GM18499 (cell line): Measurements from ENCODE around the gene GUCD1.
"Not testable (repeated sequence)": the region's sequence is repeated elsewhere in the genome, so short reads cannot be mapped to it uniquely, and the experiment has no call there.

ENCODE experiments used
- ATAC-seq: cut with Tn5 transposase; IDR thresholded peaks from one replicate; pipeline ENCODE4 v1.9.1; 2021; ENCODE audit warnings: moderate number of reproducible peaks; ENCODE audit not compliant: insufficient read depth, unreplicated experiment

Gene GUCD1

DNA sequence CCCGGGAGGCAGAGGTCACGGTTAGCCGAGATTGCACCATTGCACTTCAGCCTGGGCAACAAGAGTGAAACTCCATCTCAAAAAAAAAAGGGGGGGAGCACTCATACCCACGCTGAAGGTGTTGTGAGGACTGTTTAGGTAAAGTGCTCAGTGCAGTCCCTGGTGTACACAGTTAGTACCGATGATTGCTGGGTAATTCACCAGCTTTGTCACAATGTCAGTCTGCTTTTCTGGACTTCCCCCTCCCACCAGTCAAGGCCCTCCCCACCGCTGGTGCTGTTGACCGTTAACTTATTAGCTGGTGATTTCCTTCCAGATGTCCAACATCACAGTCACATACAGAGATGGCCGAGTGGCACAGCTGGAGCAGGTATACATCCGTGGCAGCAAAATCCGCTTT is 12.7 kb upstream of the GUCD1 start:
- ATAC-seq: no peak

DNA sequence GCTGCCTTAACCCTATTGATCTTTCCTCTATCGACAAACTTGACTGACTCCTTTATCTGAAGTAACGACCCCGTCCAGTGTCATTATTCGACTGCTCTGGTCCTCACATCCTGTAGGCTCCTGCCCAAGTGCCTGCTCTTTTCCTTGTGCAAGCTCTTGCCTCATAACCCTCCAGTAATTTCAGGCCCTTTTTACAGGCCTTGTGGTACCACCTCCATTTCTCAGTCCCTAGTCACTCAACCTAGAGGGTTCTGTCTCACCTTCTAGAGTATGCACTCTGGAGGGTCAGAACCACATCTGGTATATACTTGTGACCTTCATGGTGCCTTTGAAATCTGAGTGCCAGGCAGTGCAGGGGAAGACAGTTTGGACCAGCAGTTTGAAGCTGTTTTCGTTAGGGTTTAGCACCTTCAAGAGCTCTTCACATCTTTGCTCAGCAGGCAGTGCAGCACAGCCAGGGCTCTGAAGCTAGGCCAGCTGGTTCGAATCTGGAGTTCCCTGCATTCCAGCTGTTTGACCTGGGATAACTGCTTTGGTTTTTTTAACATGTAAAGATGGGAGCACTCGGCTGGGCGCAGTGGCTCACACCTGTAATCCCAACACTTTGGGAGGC is 12.1 kb upstream of the GUCD1 start:
- no peak for ATAC-seq

DNA sequence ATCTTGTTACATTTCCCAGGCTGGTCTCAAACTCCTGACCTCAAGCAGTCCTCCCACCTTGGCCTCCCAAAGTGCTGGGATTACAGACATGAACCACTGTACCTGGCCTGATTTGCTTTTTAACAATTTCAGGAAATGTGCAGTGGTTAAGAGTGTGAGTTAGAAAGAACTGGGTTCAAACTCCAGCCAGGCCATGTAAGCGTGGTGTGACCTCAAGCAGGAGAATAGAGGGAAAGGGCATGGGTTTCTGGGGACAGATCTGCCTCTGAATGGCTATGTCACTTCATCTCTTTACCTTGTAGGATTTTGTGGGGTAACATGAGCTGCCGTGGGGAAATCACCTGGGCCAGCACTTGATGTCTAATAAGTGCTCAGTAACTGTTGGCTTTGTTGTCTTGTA is 10.1 kb upstream of the GUCD1 start:
- ATAC-seq: no peak

DNA sequence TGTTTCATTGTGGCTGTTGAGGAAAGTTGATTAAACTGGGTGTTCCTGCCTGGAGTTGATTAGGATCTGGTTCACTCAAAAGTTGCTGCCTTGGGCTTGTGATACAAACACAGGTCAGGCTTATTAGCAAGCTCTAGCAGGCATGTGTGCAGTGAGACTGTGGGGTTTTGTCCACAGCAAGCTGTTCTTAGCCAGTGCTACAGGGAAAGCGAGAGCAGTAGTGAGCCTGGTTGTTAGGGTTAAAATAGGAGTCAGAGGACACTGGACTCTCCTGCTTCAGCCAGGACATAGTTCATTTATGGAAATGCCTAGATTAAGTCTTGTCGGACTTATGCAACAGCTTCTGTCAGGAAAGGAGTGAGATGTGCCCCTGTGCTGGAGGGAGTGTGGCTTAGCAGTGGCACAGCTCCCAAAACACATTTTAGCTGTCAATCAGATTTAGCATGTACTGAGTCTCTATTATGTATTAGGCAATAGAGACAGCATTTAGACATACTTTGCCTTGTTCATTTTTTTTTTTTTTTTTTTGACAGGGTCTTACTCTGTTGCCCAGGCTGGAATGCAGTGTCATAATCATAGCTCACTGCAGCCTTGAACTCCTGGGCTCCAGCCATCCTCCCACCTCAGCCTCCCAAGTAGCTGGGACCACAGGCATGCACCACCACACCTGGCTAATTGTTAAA is 9.6 kb upstream of the GUCD1 start:
- ATAC-seq: no peak

DNA sequence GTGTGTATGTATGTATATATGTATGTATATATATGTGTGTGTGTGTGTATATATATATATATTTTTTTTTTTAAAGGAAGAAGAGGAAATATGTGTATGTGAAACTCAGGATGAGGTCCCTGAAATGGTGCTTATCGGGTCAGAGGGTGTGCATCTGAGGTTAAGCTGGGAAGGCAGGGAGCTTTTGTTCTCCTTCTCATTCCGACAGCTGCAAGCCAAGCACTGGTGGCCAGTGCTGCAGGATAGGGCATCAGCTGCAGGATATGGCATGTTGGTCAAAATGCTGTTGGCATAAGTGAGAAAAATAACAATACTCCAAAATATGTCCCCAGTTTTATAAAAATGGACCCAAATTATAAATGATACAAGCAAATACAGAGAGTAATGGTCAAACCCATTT is 8.3 kb upstream of the GUCD1 start:
- no peak for ATAC-seq

DNA sequence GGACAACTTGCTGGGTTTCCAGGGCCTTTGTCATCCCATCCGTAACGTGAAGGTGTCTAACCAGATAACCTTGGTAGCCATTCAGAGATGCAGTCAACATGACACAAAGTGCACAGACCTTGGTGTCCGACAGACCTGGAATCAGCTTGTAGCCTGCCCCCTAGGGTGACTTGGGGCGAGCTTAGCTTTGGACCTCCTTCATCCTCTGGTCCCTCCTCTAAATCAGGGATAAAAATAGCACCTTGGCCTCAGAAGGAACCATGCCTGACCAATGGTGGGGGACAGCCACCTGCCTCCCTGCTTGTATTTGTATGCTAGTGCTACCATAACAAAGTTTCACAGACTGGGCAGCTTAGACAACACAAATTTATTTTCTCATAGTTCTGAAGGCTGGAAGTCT is 4.5 kb upstream of the GUCD1 start:
- ATAC-seq: no peak

DNA sequence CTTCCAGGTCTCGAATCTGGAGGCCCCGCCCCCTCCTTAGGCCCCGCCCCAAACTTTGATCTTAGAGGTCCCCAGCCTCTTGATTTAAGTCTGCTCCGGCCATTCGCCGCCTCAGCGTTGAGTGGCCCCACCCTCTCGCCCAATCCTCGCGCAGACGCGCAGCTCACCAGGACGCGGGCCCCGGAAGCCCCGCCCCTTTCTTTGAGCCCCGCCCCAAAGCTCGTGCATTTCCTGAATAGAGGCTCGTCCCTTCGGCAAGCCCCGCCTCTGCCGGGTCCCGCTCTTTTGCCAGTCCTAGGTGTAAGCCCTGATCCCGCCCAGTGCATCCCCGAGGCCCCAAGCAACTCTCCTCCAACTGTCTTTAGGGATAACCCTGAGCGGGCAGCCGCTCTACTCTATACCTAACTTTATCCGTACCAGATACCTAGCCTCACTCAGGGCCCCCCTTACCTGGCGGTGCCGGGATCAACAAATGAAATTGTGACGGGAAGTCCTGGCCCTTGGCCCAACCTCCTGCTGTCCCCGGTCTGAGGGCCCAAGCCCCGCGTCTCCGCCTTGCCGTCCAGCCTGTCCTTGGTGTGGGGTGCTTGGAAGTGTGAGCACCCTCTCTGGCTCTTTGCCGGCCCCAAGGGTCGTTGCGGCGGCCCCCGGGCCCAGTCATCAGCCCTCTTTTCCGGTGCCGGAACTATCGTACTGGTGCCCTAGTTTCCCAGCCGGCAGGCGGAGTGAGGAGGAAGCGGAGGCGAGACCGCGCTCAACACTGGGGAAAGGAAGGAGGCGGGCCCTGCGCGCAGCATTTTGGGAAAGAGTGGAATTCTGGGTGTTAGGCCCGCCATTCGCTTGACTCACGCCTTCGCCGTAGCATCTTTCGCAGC is 464 bp upstream of the GUCD1 start, which contains the start of gene SNRPD3:
TSS of gene SNRPD3 (plus strand) at position 835 of the 875 bp plus-strand sequence. CDS start 1,676 bp downstream, outside the sequence.
- ATAC-seq: peak; percentile 41

DNA sequence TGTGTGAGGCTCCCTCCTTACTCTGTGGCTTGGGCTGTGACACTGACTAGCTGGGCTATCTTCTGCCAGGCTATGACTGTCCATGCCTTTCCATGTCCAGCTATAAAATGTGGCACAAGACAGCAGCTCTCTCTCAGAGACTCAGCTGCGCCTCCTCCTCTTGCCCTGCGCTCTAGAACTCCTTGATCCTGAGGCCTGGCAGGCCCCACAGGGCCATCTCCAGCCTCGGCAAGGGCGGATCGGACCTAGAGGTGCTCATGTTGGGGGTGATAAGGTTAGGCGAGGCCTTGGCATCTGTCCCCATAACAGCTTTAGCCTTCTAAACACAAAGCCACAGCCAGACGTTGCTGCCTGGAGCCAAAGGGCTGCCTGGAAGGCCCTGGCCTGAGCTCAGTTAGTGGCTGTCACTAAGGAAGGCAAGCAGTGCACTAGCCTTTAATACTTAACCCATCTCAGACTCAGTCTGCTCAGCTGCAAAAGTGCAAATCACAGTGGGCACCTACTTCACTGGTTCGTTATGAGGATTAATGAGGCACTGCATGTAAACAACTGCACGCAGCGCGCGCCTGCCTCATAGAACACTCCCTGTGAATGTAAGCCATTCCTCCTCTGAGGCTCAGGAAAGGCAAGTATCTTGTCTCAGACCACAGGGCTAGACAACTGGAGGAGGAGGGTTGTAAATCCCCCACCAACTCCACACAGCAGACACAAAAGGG is 1.2 kb downstream of the GUCD1 start:
- no peak for ATAC-seq

DNA sequence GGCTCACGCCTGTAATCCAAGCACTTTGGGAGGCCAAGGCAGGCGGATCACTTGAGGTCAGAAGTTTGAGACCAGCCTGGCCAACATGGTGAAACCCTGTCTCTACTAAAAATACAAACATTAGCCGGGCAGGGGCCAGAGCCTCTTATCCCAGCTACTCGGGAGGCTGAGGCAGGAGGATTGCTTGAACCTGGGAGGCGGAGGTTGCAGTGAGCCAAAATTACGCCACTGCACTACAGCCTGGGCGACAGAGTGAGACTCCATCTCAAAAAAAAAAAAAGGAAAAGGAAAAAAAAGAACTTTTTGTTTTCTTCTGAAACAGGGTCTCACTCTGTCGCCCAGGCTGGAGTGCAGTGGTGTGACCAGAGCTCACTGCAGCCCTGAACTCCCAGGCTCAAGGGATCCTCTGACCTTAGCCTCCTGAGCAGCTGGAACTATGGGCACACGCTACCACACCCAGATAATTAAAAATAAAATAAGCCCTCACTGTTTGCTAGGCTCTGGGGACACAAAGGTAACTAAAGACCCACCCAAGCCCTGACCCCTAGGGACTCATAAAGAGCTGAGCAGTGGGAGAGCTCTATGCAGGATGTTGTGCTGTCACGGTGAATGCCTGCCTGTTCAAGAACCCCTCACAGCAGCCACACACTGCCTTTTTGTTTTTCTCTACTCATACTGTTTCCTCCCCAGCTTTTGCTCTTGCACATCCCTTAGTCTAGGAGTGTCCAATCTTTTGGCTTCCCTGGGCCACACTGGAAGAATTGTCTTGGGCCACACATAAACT is 2.2 kb downstream of the GUCD1 start:
- not testable (repeated sequence) for ATAC-seq

DNA sequence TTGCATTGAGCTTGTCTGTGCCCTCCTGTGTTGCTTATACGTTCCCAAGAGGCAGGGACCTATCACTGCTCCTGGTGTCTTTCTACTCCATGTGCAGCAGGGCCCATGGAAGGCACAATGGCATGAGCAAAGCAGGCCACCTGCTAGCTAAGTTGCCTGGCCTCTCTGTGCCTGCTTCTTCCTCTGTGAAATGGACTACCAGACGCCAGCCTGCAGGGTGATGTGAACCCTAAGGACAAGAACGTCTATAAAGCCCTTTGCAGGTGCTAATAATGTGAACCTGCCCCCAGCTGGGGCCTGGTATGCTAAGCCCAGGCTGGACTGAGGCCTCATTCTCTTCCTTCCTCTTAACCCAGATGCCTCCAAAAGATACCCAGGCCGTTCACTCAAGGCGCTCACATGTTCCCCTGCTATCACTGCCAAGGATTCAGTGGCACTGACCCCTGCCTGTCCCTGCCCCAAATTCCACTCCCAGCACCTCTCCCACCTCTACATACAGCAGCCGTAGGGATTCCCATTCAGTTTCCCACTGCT is 4.0 kb downstream of the GUCD1 start:
- ATAC-seq: no peak

DNA sequence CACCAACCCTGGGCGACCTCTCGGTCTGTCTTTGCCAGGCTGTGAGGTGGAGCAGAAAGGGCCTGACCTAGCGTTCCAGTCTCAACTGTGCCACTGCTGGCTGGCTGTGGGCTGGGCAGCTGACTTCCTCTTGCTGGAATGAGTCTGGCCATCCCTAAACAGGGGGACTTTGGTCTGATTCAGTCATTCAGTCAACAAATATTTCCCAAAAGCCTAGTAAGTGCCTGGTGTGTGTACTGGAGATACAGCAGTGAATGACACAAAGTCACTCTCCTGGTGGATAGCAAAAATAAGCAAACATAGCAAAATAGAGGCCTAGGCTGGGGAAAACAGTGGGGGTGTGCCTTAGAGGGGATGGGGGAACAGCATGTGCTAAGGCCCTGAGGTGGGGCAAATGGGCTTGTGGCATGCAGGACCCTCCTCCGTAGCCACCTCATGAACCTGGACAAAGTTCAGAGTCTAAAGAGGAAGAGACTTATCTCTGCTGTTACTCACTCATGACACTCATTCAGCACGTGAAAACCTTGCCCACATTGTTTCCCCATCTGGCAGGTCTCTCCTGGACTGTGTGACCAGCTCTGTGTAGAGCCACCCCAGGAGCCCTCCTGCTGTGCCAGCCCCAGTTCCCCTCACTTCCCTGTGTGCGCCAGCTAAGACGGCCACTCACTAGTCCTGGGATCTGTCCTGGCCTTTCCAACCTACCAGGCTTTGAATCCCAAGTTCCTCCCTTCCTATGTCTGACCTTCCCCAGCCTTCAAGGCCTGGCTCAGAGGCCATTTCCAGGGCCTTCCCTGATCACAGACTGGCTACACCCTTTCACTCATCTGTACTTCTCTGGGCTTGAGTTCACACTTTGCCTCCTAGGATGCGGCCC is 4.7 kb downstream of the GUCD1 start:
- ATAC-seq: no peak

DNA sequence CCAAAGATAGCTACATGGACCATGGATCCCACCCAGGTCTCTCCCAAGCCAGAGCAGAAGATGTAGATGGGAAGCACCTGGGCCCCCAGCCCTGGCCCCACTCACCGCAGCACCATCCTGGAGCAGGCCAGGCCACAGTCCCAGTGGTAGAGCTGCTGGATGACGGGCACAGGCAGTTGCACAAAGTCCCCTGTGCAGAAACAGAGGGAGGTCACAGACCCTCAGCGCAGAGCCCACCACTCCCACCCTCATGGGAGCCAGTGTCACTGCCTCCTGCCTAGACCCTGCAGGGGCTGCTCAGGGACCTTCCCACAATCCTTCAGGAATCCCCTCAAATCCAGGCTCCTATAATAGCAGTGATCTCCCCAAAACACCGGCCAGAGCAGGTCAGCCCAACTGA is 6.1 kb downstream of the GUCD1 start:
- ATAC-seq: no peak

DNA sequence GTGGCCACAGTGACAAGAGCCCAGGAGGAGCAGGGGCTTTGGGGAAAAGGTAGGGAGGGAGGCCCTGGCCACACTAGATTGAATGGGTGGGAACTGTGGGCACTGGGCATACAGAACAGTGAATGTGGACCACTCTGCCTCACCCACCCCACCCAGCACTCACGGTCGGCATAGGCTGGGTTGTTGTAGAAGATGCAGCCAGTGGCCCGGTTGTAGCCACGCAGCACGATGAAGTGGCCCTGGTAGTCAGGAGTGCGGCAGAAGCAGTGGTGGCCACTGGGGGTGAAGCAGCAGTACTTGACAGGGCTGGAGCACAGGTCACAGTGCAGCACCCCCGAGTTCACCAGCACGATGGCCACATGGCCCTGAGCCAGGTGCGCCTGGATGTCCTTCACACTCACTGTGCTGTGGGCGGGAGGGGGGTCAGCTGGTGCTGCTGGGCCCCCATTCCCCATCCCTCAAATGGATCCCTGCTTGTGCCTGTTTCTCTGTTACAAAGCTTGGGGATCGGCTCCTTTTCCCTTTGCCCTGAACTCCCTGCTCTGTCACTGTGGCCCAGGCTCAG is 11.2 kb downstream of the GUCD1 start:
- ATAC-seq: no peak

DNA sequence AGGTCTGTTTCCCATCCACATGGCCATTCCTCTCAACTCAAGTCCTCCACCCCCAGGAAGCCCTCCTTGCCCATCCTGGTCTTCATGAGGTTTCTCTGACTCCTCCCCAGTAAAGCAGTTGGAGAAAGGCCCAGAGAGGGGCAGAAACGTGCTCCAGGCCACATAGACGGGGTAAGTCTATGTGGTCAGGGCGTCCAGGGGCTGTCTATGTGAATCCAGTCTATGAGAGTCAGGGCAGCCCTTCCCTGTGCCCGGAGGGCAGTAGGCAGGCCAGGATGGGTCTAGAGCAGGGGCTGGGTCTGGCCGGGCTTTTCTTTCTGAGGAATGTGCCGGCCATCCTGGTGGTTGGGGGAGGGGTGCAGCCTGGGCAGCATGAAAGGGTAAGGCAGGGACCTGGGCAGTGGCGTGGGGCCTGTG is 11.7 kb downstream of the GUCD1 start:
- no peak for ATAC-seq

DNA sequence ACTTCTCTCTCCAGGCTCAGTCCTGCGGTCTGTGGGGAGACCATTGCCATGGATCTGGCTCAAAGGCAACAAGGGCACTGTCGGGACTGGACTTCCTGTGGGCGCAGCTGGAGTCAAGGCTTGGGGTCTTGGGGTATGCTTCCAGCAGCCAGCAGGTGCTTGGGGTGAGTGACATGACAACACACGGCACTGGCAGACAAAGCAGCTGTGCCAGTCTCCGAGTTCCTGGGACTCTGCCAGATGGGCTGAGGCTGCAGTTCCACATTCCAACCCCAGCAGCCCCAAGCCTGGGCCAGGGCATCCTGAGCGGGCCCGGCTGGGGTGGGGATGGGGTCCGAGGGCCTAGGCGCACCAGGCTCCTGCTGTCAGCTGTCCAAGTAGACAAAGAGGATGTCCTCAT is 12.3 kb downstream of the GUCD1 start:
- no peak for ATAC-seq

DNA sequence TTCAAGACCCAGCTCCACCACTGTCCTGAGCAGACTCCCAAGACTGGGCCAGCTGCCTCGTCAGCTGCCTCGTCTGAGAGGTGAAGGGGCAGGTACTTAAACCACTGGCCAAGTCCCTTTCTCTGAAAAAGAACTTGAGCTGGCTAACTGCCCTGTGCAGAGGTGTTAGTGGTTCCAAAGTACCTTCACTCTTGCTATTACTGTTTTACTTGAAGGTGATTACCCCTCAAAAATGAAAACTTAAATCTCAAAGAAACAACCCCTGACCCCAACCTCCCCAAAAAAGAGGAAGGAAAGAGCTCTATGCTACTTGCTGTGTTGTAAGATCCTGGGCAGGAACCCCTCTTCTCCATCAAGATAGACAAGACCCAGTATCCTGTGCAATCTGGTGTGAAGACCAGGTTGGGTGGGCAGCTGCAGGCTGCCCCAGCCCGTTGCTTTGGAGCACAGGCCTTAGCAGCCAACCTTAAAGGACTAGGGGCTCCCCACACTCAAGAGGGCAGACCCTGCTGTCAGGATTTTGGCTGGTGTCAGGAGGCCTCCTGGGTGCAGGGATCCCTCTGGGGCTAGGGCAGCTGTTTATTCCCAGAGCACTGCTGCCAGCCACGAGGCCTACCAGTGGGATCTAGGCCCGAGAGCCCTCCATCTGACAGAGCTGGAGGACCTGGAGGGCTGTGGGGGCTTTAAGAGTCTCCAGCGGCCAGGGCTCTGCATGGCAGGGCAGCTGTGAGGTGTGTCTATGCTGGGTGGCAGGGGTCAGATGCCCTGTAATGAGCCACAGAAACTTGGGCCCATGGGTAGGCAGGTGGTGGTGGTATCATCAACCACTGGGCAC is 13.0 kb downstream of the GUCD1 start:
- no peak for ATAC-seq

DNA sequence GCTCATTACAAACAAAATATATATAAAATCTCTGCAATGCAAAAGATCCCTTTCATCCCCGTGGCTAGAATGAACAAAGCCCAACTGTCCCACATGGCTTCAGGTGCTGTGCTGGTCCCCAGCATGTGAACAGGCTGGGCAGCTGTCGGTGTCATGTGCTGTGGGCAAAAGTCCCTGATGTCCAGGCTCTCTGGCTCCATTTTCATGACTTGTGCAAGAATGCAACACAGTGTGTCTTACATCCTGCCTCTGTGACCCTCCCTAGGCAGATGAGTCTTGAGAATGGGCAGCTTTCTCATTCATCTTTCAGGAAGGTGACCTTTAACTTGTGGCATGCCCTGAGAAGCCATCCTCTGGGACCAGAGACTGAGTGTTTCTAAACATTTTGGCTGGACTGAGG is 14.5 kb downstream of the GUCD1 start:
- no peak for ATAC-seq
